RPMI7951 (cell line): ENCODE data around the gene HOXB2. TPM values are rescaled to one million over a fixed set of nuclear protein-coding genes. Genes with fewer than 3 reads are reported as not detected.
A peak's percentile ranks its signal among the peaks of the same experiment; 100 is the strongest.

Experiments
- DNase-seq: peaks from one replicate; pipeline ENCODE4 v3.0.0-alpha.2; 2012; ENCODE audit warnings: low read depth
- total RNA-seq: library from RNA; depleted of rRNA; stranded (reverse); fragments of >200 nt; shearing (Covaris generic); gene quantifications from 2 replicates; pipeline ENCODE4 v1.2.3, GENCODE V29; 2014; rRNA removed

HOXB2 gene
- total RNA-seq: 11.9 and 15.1 TPM in 2 replicates

- DNase-seq: peak; percentile 61
Observed at GRCh38 chr17:48545022-48545375, at the start of gene HOXB2. TSS of gene HOXB2 (minus strand) at chr17:48545109. CDS start at chr17:48544911, 198 bp downstream.

- peak; percentile 45 for DNase-seq
Observed at GRCh38 chr17:48593840-48594537, 49.1 kb upstream of the HOXB2 start.

- no peak for DNase-seq
Observed at GRCh38 chr17:48593126-48593829, 48.4 kb upstream of the HOXB2 start, which contains the start of gene HOXB5. TSS of gene HOXB5 (minus strand) at chr17:48593779. CDS start at chr17:48593682, 97 bp downstream.

GRCh38 chr17:48592577-48592976, 47.7 kb upstream of the HOXB2 start:
- no peak for DNase-seq

GRCh38 chr17:48592057-48592514, 47.2 kb upstream of the HOXB2 start:
- no peak for DNase-seq

GRCh38 chr17:48591255-48592056, 46.5 kb upstream of the HOXB2 start:
- DNase-seq: no peak

- no peak for DNase-seq
Observed at GRCh38 chr17:48590607-48591161, 45.8 kb upstream of the HOXB2 start.

- no peak for DNase-seq
Observed at GRCh38 chr17:48589831-48590606, 45.1 kb upstream of the HOXB2 start, which contains the start of gene HOXB3. TSS of gene HOXB3 (minus strand) at chr17:48590241. CDS start at chr17:48552474, 37,767 bp downstream.

GRCh38 chr17:48589060-48589830, 44.3 kb upstream of the HOXB2 start:
- DNase-seq: no peak

- DNase-seq: no peak
Observed at GRCh38 chr17:48588528-48588927, 43.6 kb upstream of the HOXB2 start.

- DNase-seq: no peak
Observed at GRCh38 chr17:48588074-48588415, 43.1 kb upstream of the HOXB2 start.

- no peak for DNase-seq
Observed at GRCh38 chr17:48587276-48588073, 42.6 kb upstream of the HOXB2 start.

- no peak for DNase-seq
Observed at GRCh38 chr17:48586355-48587258, 41.7 kb upstream of the HOXB2 start.

GRCh38 chr17:48584223-48584741, 39.4 kb upstream of the HOXB2 start:
- DNase-seq: peak; percentile 66

- DNase-seq: no peak
Observed at GRCh38 chr17:48583708-48584222, 38.9 kb upstream of the HOXB2 start.

GRCh38 chr17:48582750-48583069, 37.8 kb upstream of the HOXB2 start:
- DNase-seq: no peak

GRCh38 chr17:48579760-48580554, 35.0 kb upstream of the HOXB2 start:
- no peak for DNase-seq

- DNase-seq: no peak
Observed at GRCh38 chr17:48579471-48579759, 34.5 kb upstream of the HOXB2 start.
